Measurements from ENCODE around the gene VPS18.

Gene VPS18

DNA sequence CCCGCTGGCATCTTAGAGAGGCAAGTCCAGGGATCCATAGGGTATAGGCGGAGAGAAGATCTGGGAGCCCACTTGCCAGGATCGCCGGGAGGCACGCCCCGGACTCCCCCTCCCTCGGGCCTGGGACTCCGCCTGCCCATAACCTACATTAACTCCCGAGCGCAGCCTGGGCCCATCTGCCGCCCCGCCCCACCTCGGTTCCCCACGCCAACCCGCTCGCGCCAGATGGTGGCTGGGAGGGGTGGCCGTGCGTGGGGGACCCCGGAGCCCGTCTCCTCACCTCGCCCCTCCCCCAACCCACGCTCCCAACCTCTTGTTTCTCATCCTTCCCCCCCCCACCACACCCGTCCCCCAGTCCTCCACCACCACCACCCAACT, 33.2 kb downstream of the VPS18 start:
- peaks cover 54% of the 10 kb centered on the region for H3K27me3 ChIP-seq (ENCODE audit: insufficient read depth, poor library complexity, severe bottlenecking)
- H3K27ac ChIP-seq (ENCODE audit: poor library complexity, severe bottlenecking) = no peak overlapping the region
- ATAC-seq (ENCODE audit: low read depth) = no peak
- DNase-seq (ENCODE audit: low spot score) = peak; percentile 72
- TF ChIP-seq, protein P1, sequence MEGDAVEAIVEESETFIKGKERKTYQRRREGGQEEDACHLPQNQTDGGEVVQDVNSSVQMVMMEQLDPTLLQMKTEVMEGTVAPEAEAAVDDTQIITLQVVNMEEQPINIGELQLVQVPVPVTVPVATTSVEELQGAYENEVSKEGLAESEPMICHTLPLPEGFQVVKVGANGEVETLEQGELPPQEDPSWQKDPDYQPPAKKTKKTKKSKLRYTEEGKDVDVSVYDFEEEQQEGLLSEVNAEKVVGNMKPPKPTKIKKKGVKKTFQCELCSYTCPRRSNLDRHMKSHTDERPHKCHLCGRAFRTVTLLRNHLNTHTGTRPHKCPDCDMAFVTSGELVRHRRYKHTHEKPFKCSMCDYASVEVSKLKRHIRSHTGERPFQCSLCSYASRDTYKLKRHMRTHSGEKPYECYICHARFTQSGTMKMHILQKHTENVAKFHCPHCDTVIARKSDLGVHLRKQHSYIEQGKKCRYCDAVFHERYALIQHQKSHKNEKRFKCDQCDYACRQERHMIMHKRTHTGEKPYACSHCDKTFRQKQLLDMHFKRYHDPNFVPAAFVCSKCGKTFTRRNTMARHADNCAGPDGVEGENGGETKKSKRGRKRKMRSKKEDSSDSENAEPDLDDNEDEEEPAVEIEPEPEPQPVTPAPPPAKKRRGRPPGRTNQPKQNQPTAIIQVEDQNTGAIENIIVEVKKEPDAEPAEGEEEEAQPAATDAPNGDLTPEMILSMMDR (IDR thresholded peaks at IDR 0.05; ENCODE audit: poor library complexity, severe bottlenecking) = no peak
- H3K4me1 ChIP-seq (ENCODE audit: insufficient read depth, poor library complexity, severe bottlenecking) = no peaks in the 10 kb centered on the region
- H3K36me3 ChIP-seq (ENCODE audit: low read depth) = no peaks in the 10 kb centered on the region
- no peak overlapping the region for H3K4me3 ChIP-seq (ENCODE audit: severe bottlenecking)
- no peaks in the 10 kb centered on the region for H3K9me3 ChIP-seq (ENCODE audit: severe bottlenecking)

DNA sequence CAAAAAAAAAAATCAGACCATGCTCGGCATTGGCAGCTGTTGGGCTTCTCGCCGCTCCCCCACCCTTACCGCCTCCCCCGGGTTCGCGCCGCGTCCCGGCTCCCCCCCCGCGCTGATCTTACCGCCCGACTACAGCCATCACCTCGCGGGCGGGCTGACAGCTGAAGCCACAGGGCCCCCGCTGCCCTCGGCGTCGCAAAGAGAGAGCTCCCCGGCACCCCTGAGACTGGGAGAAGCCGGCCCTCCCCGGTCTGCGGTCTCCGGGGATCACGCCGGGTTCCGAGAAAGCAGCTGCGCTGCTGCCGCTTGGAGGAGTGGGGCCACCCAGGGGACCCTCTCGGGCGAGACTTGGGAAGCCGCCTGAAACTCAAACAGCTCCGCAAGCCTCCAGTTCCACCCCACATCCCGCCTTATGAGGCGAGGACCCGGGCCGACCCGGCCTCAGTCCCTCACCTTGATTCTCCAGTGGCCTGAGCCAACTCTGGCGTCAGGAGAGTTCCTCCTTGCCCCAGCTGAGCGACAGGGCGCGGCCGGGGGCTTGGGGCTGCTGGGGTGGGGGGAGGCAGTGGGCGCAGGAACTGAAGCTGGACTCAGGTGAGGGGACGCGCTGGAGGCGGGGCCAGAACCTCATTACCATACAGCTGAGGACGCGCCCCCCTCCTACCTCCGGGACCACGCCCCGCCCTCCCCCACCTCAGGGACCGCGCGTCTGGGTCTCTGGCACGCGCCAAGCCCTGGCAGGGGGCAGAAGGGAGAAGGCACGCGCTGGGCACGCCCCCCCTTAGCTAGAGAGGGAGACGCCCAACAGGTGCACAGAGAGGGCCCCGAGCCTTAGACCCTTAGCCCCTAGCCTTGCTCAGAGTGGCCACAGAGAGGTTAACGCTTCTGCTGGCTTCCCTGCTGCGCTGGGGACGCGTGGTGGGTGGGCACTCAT, 33.9 kb downstream of the VPS18 start:
- no peak overlapping the region for H3K27ac ChIP-seq (ENCODE audit: poor library complexity, severe bottlenecking)
- peak overlapping the region; percentile 36 for H3K4me3 ChIP-seq (ENCODE audit: severe bottlenecking)
- ATAC-seq (ENCODE audit: low read depth) = peak; percentile 8
- H3K4me1 ChIP-seq (ENCODE audit: insufficient read depth, poor library complexity, severe bottlenecking) = no peaks in the 10 kb centered on the region
- H3K9me3 ChIP-seq (ENCODE audit: severe bottlenecking) = no peaks in the 10 kb centered on the region
- TF ChIP-seq, protein P1 (IDR thresholded peaks at IDR 0.05; ENCODE audit: poor library complexity, severe bottlenecking) = no peak
- H3K36me3 ChIP-seq (ENCODE audit: low read depth) = no peaks in the 10 kb centered on the region
- H3K27me3 ChIP-seq (ENCODE audit: insufficient read depth, poor library complexity, severe bottlenecking) = peaks cover 54% of the 10 kb centered on the region
- DNase-seq (ENCODE audit: low spot score) = peak; percentile 82

DNA sequence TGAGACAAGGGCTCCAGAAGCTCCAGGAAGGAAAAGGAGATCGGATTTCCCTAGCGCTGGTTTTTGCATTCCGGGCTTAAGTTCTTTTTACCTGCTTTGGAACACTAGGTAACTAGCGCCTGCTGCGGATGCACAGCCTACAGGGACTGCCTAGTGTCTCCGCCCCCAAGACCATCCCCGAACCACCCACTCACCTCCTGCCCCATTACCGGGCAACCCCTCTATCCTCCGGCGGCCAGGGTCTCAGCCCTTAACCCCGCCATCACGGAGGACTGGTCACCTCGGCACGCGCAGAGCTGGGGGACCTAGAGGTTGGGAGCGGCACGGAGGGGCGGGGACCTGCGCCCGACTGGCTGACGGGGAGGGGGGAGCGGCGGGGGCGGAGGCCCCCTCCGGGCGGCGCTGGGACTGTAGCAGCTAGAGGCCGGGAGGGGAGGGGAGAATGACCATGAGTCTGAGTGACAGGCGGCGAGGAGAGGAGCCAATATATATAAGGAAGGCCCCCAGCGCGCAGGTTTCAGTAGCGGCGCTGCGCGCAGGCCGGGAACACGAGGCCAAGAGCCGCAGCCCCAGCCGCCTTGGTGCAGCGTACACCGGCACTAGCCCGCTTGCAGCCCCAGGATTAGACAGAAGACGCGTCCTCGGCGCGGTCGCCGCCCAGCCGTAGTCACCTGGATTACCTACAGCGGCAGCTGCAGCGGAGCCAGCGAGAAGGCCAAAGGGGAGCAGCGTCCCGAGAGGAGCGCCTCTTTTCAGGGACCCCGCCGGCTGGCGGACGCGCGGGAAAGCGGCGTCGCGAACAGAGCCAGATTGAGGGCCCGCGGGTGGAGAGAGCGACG, 34.8 kb downstream of the VPS18 start, which contains the start of gene DLL4:
DLL4 (plus strand) TSS at position 520 of the 839 bp plus-strand sequence. CDS start 329 bp downstream, outside the sequence.
- Histone ChIP-seq H3K9me3 (ENCODE audit: severe bottlenecking) (no peaks in the 10 kb centered on the region), H3K4me3 (ENCODE audit: severe bottlenecking) (peak within 1 kb of the TSS; percentile 36), H3K27ac (ENCODE audit: poor library complexity, severe bottlenecking) (no peak within 1 kb of the TSS), H3K27me3 (ENCODE audit: insufficient read depth, poor library complexity, severe bottlenecking) (peaks cover 54% of the 10 kb centered on the region), H3K4me1 (ENCODE audit: insufficient read depth, poor library complexity, severe bottlenecking) (no peaks in the 10 kb centered on the region), H3K36me3 (ENCODE audit: low read depth) (no peaks in the 10 kb centered on the region)
- ATAC-seq (ENCODE audit: low read depth) (peak; percentile 65), DNase-seq (ENCODE audit: low spot score) (peak; percentile 90)
- TF ChIP-seq, protein P1 (IDR thresholded peaks at IDR 0.05; ENCODE audit: poor library complexity, severe bottlenecking) = no peak

DNA sequence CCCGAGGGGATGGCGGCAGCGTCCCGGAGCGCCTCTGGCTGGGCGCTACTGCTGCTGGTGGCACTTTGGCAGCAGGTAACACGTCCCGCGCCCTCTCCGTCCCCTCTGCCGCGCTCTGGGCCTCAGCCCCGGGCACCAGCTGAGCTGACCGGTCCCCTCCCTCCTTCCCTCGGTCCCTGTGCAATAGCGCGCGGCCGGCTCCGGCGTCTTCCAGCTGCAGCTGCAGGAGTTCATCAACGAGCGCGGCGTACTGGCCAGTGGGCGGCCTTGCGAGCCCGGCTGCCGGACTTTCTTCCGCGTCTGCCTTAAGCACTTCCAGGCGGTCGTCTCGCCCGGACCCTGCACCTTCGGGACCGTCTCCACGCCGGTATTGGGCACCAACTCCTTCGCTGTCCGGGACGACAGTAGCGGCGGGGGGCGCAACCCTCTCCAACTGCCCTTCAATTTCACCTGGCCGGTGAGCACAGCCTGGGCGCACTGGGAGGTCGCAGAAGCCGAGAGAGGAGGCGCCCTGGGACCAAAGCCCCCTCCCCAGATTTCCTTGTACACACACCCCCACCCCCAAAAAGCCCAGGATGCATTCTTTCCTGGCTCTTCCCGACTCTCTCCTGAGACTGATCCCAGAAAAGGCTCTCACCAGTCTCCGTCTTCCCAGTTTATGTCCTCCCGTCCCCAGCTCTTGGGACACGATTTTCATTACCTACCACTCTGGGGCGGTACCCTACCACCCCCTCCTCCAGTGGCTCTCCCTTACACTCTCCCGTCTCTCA, 35.6 kb downstream of the VPS18 start:
- ATAC-seq (ENCODE audit: low read depth) (peak; percentile 37), DNase-seq (ENCODE audit: low spot score) (peak; percentile 85)
- Histone ChIP-seq H3K36me3 (ENCODE audit: low read depth) (no peaks in the 10 kb centered on the region), H3K4me3 (ENCODE audit: severe bottlenecking) (peak overlapping the region; percentile 36), H3K27me3 (ENCODE audit: insufficient read depth, poor library complexity, severe bottlenecking) (peaks cover 54% of the 10 kb centered on the region), H3K4me1 (ENCODE audit: insufficient read depth, poor library complexity, severe bottlenecking) (no peaks in the 10 kb centered on the region), H3K9me3 (ENCODE audit: severe bottlenecking) (no peaks in the 10 kb centered on the region), H3K27ac (ENCODE audit: poor library complexity, severe bottlenecking) (no peak overlapping the region)
- TF ChIP-seq, protein P1 (IDR thresholded peaks at IDR 0.05; ENCODE audit: poor library complexity, severe bottlenecking) = no peak

Measured in RWPE2 (cell line).